SK-N-SH treated with all-trans-retinoic acid at 6 μM for 48 hours (cell line): Measurements from ENCODE around the gene CHTF18.

Experiments
- ARNTL ChIP-seq: fragments of 450-650 bp; formaldehyde crosslinking; IDR thresholded peaks from 2 replicates; pipeline ENCODE4 v1.5.0; 2020; ENCODE audit warnings: low read depth, mild to moderate bottlenecking, moderate library complexity, borderline replicate concordance
- BACH2 ChIP-seq: fragments of 250-450 bp; sonication (Bioruptor Pico); IDR thresholded peaks from 2 replicates; pipeline ENCODE4 v1.9.0; 2021; ENCODE audit warnings: mild to moderate bottlenecking, borderline replicate concordance
- ESRRG ChIP-seq: fragments of 250-450 bp; sonication (Bioruptor Pico); IDR thresholded peaks from 2 replicates; pipeline ENCODE4 v1.6.1; 2021; ENCODE audit warnings: mild to moderate bottlenecking
- PPARA ChIP-seq: fragments of 250-450 bp; sonication (Bioruptor Pico); IDR thresholded peaks from 2 replicates; pipeline ENCODE4 v1.5.0; 2020; ENCODE audit warnings: mild to moderate bottlenecking, borderline replicate concordance
- RARB ChIP-seq: fragments of 250-450 bp; sonication (Bioruptor Pico); IDR thresholded peaks from 2 replicates; pipeline ENCODE4 v1.8.0; 2021; ENCODE audit warnings: mild to moderate bottlenecking, moderate library complexity
- SNAI2 ChIP-seq: fragments of 250-450 bp; sonication (Bioruptor Pico); IDR thresholded peaks from 2 replicates; pipeline ENCODE4 v1.5.0; 2020; ENCODE audit warnings: mild to moderate bottlenecking, moderate library complexity
- TCF4 ChIP-seq: fragments of 250-450 bp; sonication (Bioruptor Pico); IDR thresholded peaks from 2 replicates; pipeline ENCODE4 v1.8.0; 2021; ENCODE audit warnings: mild to moderate bottlenecking, moderate library complexity, borderline replicate concordance
- TOX ChIP-seq: fragments of 250-450 bp; sonication (Bioruptor Pico); IDR thresholded peaks from 2 replicates; pipeline ENCODE4 v1.8.0; 2021; ENCODE audit warnings: mild to moderate bottlenecking, moderate library complexity, borderline replicate concordance
- ZC3H10 ChIP-seq: fragments of 250-450 bp; sonication (Bioruptor Pico); IDR thresholded peaks from 2 replicates; pipeline ENCODE4 v1.5.1; 2021; ENCODE audit warnings: mild to moderate bottlenecking, moderate library complexity
- ZFP30 ChIP-seq: fragments of 450-650 bp; formaldehyde crosslinking; IDR thresholded peaks from 2 replicates; pipeline ENCODE4 v1.5.0; 2022; ENCODE audit warnings: mild to moderate bottlenecking, moderate library complexity
- ZNF565 ChIP-seq: fragments of 450-650 bp; formaldehyde crosslinking; conservative IDR thresholded peaks from 2 replicates; pipeline ENCODE4 v1.5.0; 2020; ENCODE audit warnings: low read depth, mild to moderate bottlenecking, moderate library complexity
- ZNF70 ChIP-seq: fragments of 450-650 bp; formaldehyde crosslinking; IDR thresholded peaks from 2 replicates; pipeline ENCODE4 v1.5.0; 2020; ENCODE audit warnings: mild to moderate bottlenecking, moderate library complexity
- ZNF8 ChIP-seq: fragments of 450-650 bp; formaldehyde crosslinking; IDR thresholded peaks from 2 replicates; pipeline ENCODE4 v1.5.0; 2020; ENCODE audit warnings: mild to moderate bottlenecking, moderate library complexity

- no peak for TF ChIP-seq ZNF565 (CRISPR knock-in tag)
- no peak for TF ChIP-seq ZFP30 (CRISPR knock-in tag)
- no peak for TF ChIP-seq ARNTL (CRISPR knock-in tag)
- no peak for TF ChIP-seq RARB (CRISPR knock-in tag)
- no peak for TF ChIP-seq BACH2
- TF ChIP-seq ZNF8 (CRISPR knock-in tag): no peak
- no peak for TF ChIP-seq ZNF70 (CRISPR knock-in tag)
- TF ChIP-seq TOX (CRISPR knock-in tag): no peak
- TF ChIP-seq ZC3H10 (CRISPR knock-in tag): no peak
- no peak for TF ChIP-seq PPARA (CRISPR knock-in tag)
- no peak for TF ChIP-seq ESRRG (CRISPR knock-in tag)
- TF ChIP-seq TCF4 (CRISPR knock-in tag): no peak
- no peak for TF ChIP-seq SNAI2 (CRISPR knock-in tag)
Observed at GRCh38 chr16:821751-822150, 33.3 kb downstream of the CHTF18 start.
